ENCODE results near the gene ADGRG7.

DNA sequence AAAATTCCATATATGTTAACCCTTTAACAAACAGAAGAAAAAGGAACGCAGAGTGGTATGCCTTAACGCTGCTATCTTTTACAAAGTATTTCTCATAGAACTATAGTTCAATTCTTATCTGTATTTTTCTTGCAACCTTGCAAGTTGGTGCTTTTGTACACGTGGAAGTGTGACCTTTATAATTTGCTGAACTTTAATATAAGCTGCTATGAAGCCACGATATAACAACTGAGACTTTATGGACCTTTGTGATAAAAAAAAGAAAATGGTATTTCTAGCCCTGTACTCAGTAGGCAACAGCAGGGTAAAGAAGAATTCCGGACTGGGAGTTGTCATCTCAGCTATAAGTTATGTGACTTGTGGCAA, 93.6 kb downstream of the ADGRG7 start:
- TF ChIP-seq NCOA4 (IDR thresholded peaks at IDR 0.05; ENCODE audit: partially characterized antibody), result no peak
- no peak for TF ChIP-seq MXI1 (IDR thresholded peaks at IDR 0.05; ENCODE audit: low read depth, low read length)
- no peak for TF ChIP-seq POLR2AphosphoS5 (IDR thresholded peaks at IDR 0.05; ENCODE audit: control insufficient read depth, insufficient read depth, low read depth, low read length)
- TF ChIP-seq REST (IDR thresholded peaks at IDR 0.05; ENCODE audit: borderline replicate concordance), result no peak
- no peak for TF ChIP-seq REST (CRISPR knock-in tag; IDR thresholded peaks at IDR 0.05; ENCODE audit: low read depth)
- no peak for TF ChIP-seq YY1 (IDR thresholded peaks at IDR 0.05; ENCODE audit: borderline replicate concordance in 1 of 3, control insufficient read depth in 1 of 3, extremely low read depth in 1 of 3, insufficient read depth in 3 of 3, insufficient read length in 1 of 3, insufficient replicate concordance in 2 of 3, low read depth in 1 of 3, low read length in 2 of 3)
- TF ChIP-seq, protein P1, sequence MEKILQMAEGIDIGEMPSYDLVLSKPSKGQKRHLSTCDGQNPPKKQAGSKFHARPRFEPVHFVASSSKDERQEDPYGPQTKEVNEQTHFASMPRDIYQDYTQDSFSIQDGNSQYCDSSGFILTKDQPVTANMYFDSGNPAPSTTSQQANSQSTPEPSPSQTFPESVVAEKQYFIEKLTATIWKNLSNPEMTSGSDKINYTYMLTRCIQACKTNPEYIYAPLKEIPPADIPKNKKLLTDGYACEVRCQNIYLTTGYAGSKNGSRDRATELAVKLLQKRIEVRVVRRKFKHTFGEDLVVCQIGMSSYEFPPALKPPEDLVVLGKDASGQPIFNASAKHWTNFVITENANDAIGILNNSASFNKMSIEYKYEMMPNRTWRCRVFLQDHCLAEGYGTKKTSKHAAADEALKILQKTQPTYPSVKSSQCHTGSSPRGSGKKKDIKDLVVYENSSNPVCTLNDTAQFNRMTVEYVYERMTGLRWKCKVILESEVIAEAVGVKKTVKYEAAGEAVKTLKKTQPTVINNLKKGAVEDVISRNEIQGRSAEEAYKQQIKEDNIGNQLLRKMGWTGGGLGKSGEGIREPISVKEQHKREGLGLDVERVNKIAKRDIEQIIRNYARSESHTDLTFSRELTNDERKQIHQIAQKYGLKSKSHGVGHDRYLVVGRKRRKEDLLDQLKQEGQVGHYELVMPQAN (IDR thresholded peaks at IDR 0.05; ENCODE audit: borderline replicate concordance), result no peak
- TF ChIP-seq, protein P2, sequence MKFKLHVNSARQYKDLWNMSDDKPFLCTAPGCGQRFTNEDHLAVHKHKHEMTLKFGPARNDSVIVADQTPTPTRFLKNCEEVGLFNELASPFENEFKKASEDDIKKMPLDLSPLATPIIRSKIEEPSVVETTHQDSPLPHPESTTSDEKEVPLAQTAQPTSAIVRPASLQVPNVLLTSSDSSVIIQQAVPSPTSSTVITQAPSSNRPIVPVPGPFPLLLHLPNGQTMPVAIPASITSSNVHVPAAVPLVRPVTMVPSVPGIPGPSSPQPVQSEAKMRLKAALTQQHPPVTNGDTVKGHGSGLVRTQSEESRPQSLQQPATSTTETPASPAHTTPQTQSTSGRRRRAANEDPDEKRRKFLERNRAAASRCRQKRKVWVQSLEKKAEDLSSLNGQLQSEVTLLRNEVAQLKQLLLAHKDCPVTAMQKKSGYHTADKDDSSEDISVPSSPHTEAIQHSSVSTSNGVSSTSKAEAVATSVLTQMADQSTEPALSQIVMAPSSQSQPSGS (CRISPR knock-in tag; IDR thresholded peaks at IDR 0.05), result no peak
- no peak for TF ChIP-seq POLR2A (conservative IDR thresholded peaks at IDR 0.05)
- TF ChIP-seq SETDB1 (IDR thresholded peaks at IDR 0.05; ENCODE audit: low read length), result no peak
- TF ChIP-seq STAG1 (CRISPR knock-in tag; IDR thresholded peaks at IDR 0.05; ENCODE audit: borderline replicate concordance), result no peak
- TF ChIP-seq CREB5 (CRISPR knock-in tag; IDR thresholded peaks at IDR 0.05), result no peak
- no peak for TF ChIP-seq NCOA6 (IDR thresholded peaks at IDR 0.05)
- TF ChIP-seq, protein P3, sequence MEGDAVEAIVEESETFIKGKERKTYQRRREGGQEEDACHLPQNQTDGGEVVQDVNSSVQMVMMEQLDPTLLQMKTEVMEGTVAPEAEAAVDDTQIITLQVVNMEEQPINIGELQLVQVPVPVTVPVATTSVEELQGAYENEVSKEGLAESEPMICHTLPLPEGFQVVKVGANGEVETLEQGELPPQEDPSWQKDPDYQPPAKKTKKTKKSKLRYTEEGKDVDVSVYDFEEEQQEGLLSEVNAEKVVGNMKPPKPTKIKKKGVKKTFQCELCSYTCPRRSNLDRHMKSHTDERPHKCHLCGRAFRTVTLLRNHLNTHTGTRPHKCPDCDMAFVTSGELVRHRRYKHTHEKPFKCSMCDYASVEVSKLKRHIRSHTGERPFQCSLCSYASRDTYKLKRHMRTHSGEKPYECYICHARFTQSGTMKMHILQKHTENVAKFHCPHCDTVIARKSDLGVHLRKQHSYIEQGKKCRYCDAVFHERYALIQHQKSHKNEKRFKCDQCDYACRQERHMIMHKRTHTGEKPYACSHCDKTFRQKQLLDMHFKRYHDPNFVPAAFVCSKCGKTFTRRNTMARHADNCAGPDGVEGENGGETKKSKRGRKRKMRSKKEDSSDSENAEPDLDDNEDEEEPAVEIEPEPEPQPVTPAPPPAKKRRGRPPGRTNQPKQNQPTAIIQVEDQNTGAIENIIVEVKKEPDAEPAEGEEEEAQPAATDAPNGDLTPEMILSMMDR (IDR thresholded peaks at IDR 0.05 in 2 of 3, conservative IDR thresholded peaks at IDR 0.05 in 1 of 3; ENCODE audit: insufficient read depth in 2 of 3, low read depth in 1 of 3, low read length in 3 of 3), result no peak
